Astrocyte (in vitro differentiated cells and primary cell): ENCODE results near the gene C1orf159. TPM values are rescaled to one million over a fixed set of nuclear protein-coding genes. Genes with fewer than 3 reads are reported as not detected.

ENCODE experiments used
- DNase-seq: peaks from one replicate; pipeline ENCODE4 v3.0.0-alpha.2; 2010; ENCODE audit warnings: low read depth
- FAIRE-seq: peaks from 2 replicates; lab custom pipeline; 2011; peaks lifted over from hg19 to GRCh38; lab: Jason Lieb, UNC
- H2AFZ ChIP-seq: 2 replicates; pipeline ENCODE4 v1.6.0; 2012; ENCODE audit warnings: low read depth, low read length, inconsistent platforms
- H3K27ac ChIP-seq: 2 replicates; pipeline ENCODE4 v1.5.1; 2011; ENCODE audit warnings: low read depth, low read length, inconsistent platforms
- H3K27me3 ChIP-seq: 2 replicates; pipeline ENCODE4 v1.6.0; 2011; ENCODE audit warnings: low read length, inconsistent platforms; ENCODE audit not compliant: insufficient read depth
- H3K36me3 ChIP-seq: 2 replicates; pipeline ENCODE4 v1.5.1; 2011; ENCODE audit warnings: low read length, inconsistent platforms; ENCODE audit not compliant: insufficient read depth
- H3K4me1 ChIP-seq: 2 replicates; pipeline ENCODE4 v1.5.1; 2011; ENCODE audit warnings: low read length, inconsistent platforms; ENCODE audit not compliant: insufficient read depth
- H3K4me2 ChIP-seq: 2 replicates; pipeline ENCODE4 v1.6.0; 2012; ENCODE audit warnings: low read length, inconsistent platforms
- H3K4me3 ChIP-seq: 2 replicates; pipeline ENCODE4 v1.5.1; 2011; ENCODE audit warnings: low read depth, mild to moderate bottlenecking, low read length, inconsistent platforms; ENCODE audit not compliant: insufficient read depth
- H3K79me2 ChIP-seq: 2 replicates; pipeline ENCODE4 v1.6.0; 2012; ENCODE audit warnings: mild to moderate bottlenecking, low read length, inconsistent platforms; ENCODE audit not compliant: insufficient read depth
- H3K9ac ChIP-seq: 2 replicates; pipeline ENCODE4 v1.6.0; 2012; ENCODE audit warnings: mild to moderate bottlenecking, low read length, inconsistent platforms
- H3K9me3 ChIP-seq: 2 replicates; pipeline ENCODE4 v1.5.1; 2012; ENCODE audit warnings: low read depth, mild to moderate bottlenecking, low read length, inconsistent platforms; ENCODE audit not compliant: insufficient read depth
- H4K20me1 ChIP-seq: 2 replicates; pipeline ENCODE4 v1.6.0; 2012; ENCODE audit warnings: low read length, inconsistent platforms; ENCODE audit not compliant: insufficient read depth
- H3K27ac Mint-ChIP-seq: one replicate; pipeline ENCODE4 v1.8.0; 2021; ENCODE audit warnings: mild to moderate bottlenecking, mixed read lengths; ENCODE audit not compliant: unreplicated experiment
- H3K27me3 Mint-ChIP-seq: one replicate; pipeline ENCODE4 v1.8.0; 2021; ENCODE audit warnings: low read depth, mixed read lengths; ENCODE audit not compliant: unreplicated experiment
- H3K36me3 Mint-ChIP-seq: one replicate; pipeline ENCODE4 v1.8.0; 2021; ENCODE audit warnings: low read depth, mixed read lengths; ENCODE audit not compliant: unreplicated experiment
- H3K4me1 Mint-ChIP-seq: one replicate; pipeline ENCODE4 v1.8.0; 2021; ENCODE audit warnings: low read depth, mixed read lengths; ENCODE audit not compliant: unreplicated experiment
- H3K4me3 Mint-ChIP-seq: one replicate; pipeline ENCODE4 v1.8.0; 2021; ENCODE audit warnings: mild to moderate bottlenecking, moderate library complexity, mixed read lengths; ENCODE audit not compliant: unreplicated experiment
- H3K9me3 Mint-ChIP-seq: one replicate; pipeline ENCODE4 v1.8.0; 2021; ENCODE audit warnings: mild to moderate bottlenecking, mixed read lengths; ENCODE audit not compliant: unreplicated experiment
- CTCF ChIP-seq: IDR thresholded peaks from 2 replicates; pipeline ENCODE4 v1.5.1; 2011; ENCODE audit warnings: low read depth, mild to moderate bottlenecking, inconsistent platforms, low read length, moderate library complexity; ENCODE audit not compliant: insufficient read depth
- EZH2 ChIP-seq: IDR thresholded peaks from 2 replicates; pipeline ENCODE4 v1.6.1; 2012; ENCODE audit warnings: mild to moderate bottlenecking, low read length, inconsistent platforms; ENCODE audit not compliant: insufficient read depth
- total RNA-seq: library from RNA; stranded (reverse); gene quantifications from 2 replicates; pipeline ENCODE4 v1.2.1, GENCODE V29; 2021

The C1orf159 gene
- total RNA-seq, 1 donor from 2014 or later, result 13.9 TPM

DNA sequence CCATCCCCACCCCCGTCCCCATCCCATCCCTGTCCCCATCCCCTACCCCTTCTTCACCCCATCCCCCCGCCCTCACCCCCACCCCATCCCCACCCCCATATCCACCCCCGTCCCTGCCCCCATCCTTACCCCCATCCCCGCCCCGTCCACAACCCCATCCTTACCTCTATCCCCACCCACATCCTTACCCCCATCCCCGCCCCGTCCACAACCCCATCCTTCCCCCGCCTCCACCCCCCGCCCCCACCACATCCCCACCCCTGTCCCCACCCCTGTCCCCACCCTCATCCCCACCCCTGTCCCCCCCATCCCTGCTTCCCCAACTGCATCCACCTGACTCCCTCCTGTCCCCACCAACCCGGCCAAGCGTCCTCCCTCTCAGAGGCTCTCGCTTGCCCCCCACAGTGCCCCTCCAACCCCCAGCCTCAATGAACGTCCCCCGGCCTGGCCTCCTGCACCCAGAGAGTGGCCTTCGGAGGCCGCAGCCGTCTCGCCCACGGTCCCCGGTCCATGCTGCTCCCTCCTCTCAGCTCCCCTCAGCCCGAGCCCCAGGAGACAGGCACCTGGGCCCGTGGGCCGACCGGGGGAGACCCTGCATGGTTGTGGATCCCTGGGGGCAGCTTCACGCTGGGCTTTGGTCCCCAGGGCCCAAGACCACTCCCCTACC, 25.5 kb upstream of the C1orf159 start:
- peaks cover 20% of the 10 kb centered on the region for H3K27me3 Mint-ChIP-seq
- H3K4me3 ChIP-seq, result no peak overlapping the region
- H3K9me3 Mint-ChIP-seq, result no peaks in the 10 kb centered on the region
- FAIRE-seq (no peak), DNase-seq (no peak)
- H3K4me1 ChIP-seq, result no peaks in the 10 kb centered on the region
- no peak overlapping the region for H3K4me2 ChIP-seq
- no peak overlapping the region for H3K9ac ChIP-seq
- H3K79me2 ChIP-seq, result no peaks in the 10 kb centered on the region
- TF ChIP-seq CTCF, result no peak
- no peak for TF ChIP-seq EZH2
- no peaks in the 10 kb centered on the region for H4K20me1 ChIP-seq
- H2AFZ ChIP-seq, result no peak overlapping the region
- no peak overlapping the region for H3K27ac ChIP-seq
- no peaks in the 10 kb centered on the region for H3K4me1 Mint-ChIP-seq
- H3K36me3 ChIP-seq, result no peaks in the 10 kb centered on the region
- no peaks in the 10 kb centered on the region for H3K9me3 ChIP-seq
- no peaks in the 10 kb centered on the region for H3K36me3 Mint-ChIP-seq
- no peak overlapping the region for H3K27ac Mint-ChIP-seq
- H3K4me3 Mint-ChIP-seq, result no peak overlapping the region
- peaks cover 3% of the 10 kb centered on the region for H3K27me3 ChIP-seq

GRCh38 chr1:1140673-1141072, 24.8 kb upstream of the C1orf159 start:
- no peak overlapping the region for H3K27ac Mint-ChIP-seq

More at GRCh38 chr1:1140673-1141072, 24.8 kb upstream of the C1orf159 start:
- Histone ChIP-seq H3K9ac (no peak overlapping the region), H3K4me2 (no peak overlapping the region), H2AFZ (no peak overlapping the region), H3K27me3 (peaks cover 5% of the 10 kb centered on the region), H3K4me3 (no peak overlapping the region), H3K36me3 (no peaks in the 10 kb centered on the region), H3K9me3 (no peaks in the 10 kb centered on the region), H3K4me1 (no peaks in the 10 kb centered on the region), H3K79me2 (no peaks in the 10 kb centered on the region), H4K20me1 (no peaks in the 10 kb centered on the region), H3K27ac (no peak overlapping the region)
- Mint-ChIP-seq H3K27me3 (peaks cover 19% of the 10 kb centered on the region), H3K36me3 (no peaks in the 10 kb centered on the region), H3K4me1 (no peaks in the 10 kb centered on the region), H3K4me3 (no peak overlapping the region), H3K9me3 (no peaks in the 10 kb centered on the region)
- no peak for TF ChIP-seq EZH2
- no peak for TF ChIP-seq CTCF
- no peak for DNase-seq
- FAIRE-seq, result no peak
